Gastroesophageal sphincter (tissue), 4 donors: Measurements from ENCODE around the gene BMAL1. TPM values are rescaled to one million over a fixed set of nuclear protein-coding genes. Genes with fewer than 3 reads are reported as not detected.

ENCODE experiments used
- ATAC-seq: fragments of 150-250 bp; one replicate; pipeline ENCODE4 v1.9.1; 2016; ENCODE audit warnings: mild to moderate bottlenecking, moderate library complexity
- H3K27ac ChIP-seq, 4 donors: fragments of 200-600 bp; sonication (generic) in 3 of 4; 1 replicate in 3 of 4; 2 replicates in 1 of 4; pipeline ENCODE4 v1.5.1; 2016 to 2019
- H3K27me3 ChIP-seq: fragments of 200-600 bp; sonication (generic); one replicate; pipeline ENCODE4 v1.5.1; 2019
- H3K36me3 ChIP-seq, 2 donors: fragments of 200-600 bp; sonication (generic); one replicate each; pipeline ENCODE4 v1.5.1; 2019; ENCODE audit warnings: control low read depth in 1 of 2
- H3K4me1 ChIP-seq, 3 donors: fragments of 200-600 bp; sonication (generic); 1 replicate in 2 of 3; 2 replicates in 1 of 3; pipeline ENCODE4 v1.5.1; 2016 to 2019; ENCODE audit warnings: control low read depth in 2 of 3
- H3K4me3 ChIP-seq, 2 donors: fragments of 200-600 bp; sonication (generic); one replicate each; pipeline ENCODE4 v1.5.1; 2019; ENCODE audit warnings: mild to moderate bottlenecking in 1 of 2, moderate library complexity in 1 of 2
- H3K9me3 ChIP-seq, 3 donors: fragments of 200-600 bp; sonication (generic); one replicate each; pipeline ENCODE4 v1.5.1; 2017 to 2019; ENCODE audit warnings: control low read depth in 2 of 3
- EP300 ChIP-seq: sonication (generic); formaldehyde crosslinking; IDR thresholded peaks from one replicate; pipeline ENCODE4 v1.6.1; 2017; ENCODE audit warnings: antibody characterized with exemption, mild to moderate bottlenecking
- POLR2A ChIP-seq, 2 donors: fragments of 450-650 bp; IDR thresholded peaks; one replicate each; pipeline ENCODE4 v1.6.1; 2017; ENCODE audit warnings: antibody characterized with exemption in 2 of 2, mild to moderate bottlenecking in 2 of 2, moderate library complexity in 1 of 2
- POLR2AphosphoS5 ChIP-seq: sonication (generic); formaldehyde crosslinking; IDR thresholded peaks from one replicate; pipeline ENCODE4 v1.6.1; 2017; ENCODE audit warnings: antibody characterized with exemption
- WGBS, 2 donors: methylation state at CpG; one replicate each; pipeline ENCODE4 v1.1.5; 2018; ENCODE audit warnings: low coverage in 1 of 2; 5-methylcytosine and 5-hydroxymethylcytosine counted together
- total RNA-seq, 4 donors: library from RNA; depleted of rRNA; stranded (reverse); fragments of >200 nt; gene quantifications; one replicate each; pipeline ENCODE4 v1.1.0, GENCODE V29; 2016
- TF ChIP-seq, protein P1 (sequence below), 4 experiments: fragments of 200-600 bp in 2 of 4; fragments of 450-650 bp in 2 of 4; sonication (generic) in 1 of 4; IDR thresholded peaks; one replicate each; pipeline ENCODE4 v1.5.1; 2017 to 2019; ENCODE audit warnings: antibody characterized with exemption in 4 of 4, mild to moderate bottlenecking in 2 of 4, moderate library complexity in 2 of 4

BMAL1 gene
- total RNA-seq, 4 donors from 2014 or later: 32.2 to 38.4 (median 36.0) TPM

DNA sequence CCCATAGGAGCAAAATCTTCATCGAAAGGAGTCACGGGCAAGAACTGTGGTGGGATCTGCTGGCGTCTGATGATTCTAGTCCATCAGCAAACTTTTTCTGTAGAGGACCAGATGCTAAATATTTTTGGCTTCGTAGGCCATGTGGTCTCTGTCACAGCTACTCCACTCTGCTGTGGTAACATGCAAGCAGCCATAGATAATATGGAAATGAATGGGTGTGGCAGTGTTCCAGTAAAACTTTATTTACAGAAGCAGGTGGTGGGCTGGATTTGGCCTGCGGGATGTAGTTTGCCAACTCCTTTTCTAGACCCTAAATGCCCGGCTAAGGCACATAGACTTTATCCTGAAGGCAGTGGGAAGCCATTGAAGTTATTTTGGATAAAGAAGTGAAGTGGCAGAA is 32.9 kb downstream of the BMAL1 start:
- Histone ChIP-seq H3K4me1 (peaks cover 0 to 47% (median 19%) of the 10 kb centered on the region in 3 donors), H3K36me3 (peaks cover 0 to 17% of the 10 kb centered on the region in 2 donors)

DNA sequence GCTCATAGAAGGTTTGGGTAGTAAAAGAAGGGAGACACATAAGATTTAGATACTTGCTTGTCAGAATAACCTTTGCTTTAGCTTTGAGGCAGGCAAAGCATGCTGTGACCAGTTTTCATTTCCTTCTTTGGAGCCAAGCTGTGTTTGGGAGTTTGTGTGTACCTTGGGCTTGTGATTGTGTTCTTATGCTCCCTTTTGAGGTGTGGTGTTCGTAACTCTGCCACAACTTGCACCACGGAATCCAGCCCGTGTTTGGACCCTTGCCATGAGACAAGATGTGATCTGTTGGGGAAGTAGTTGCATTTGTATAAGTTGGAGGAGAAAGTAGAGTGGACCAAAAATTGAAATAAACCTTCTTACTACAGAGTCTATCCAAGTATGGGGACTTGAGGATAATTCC is 34.0 kb downstream of the BMAL1 start:
- TF ChIP-seq EP300: no peak
- TF ChIP-seq POLR2AphosphoS5: no peak
- TF ChIP-seq, protein P1, sequence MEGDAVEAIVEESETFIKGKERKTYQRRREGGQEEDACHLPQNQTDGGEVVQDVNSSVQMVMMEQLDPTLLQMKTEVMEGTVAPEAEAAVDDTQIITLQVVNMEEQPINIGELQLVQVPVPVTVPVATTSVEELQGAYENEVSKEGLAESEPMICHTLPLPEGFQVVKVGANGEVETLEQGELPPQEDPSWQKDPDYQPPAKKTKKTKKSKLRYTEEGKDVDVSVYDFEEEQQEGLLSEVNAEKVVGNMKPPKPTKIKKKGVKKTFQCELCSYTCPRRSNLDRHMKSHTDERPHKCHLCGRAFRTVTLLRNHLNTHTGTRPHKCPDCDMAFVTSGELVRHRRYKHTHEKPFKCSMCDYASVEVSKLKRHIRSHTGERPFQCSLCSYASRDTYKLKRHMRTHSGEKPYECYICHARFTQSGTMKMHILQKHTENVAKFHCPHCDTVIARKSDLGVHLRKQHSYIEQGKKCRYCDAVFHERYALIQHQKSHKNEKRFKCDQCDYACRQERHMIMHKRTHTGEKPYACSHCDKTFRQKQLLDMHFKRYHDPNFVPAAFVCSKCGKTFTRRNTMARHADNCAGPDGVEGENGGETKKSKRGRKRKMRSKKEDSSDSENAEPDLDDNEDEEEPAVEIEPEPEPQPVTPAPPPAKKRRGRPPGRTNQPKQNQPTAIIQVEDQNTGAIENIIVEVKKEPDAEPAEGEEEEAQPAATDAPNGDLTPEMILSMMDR (IDR thresholded peaks at IDR 0.05): no peak
- TF ChIP-seq POLR2A (IDR thresholded peaks at IDR 0.05): no peak
- no peaks in the 10 kb centered on the region for H3K27me3 ChIP-seq
- H3K4me3 ChIP-seq: no peak overlapping the region
- peaks cover 0 to 47% (median 18%) of the 10 kb centered on the region in 3 donors for H3K4me1 ChIP-seq
- 90% methylated on average over 2 of the region's 3 CpGs; no CpG with 5 or more reads in 1 of the 2 donors for WGBS, 2 donors
- ATAC-seq: no peak
- H3K27ac ChIP-seq: no peak overlapping the region
- H3K36me3 ChIP-seq: peaks cover 0 to 17% of the 10 kb centered on the region in 2 donors
- H3K9me3 ChIP-seq: no peaks in the 10 kb centered on the region

More for the DNA sequence above, 32.9 kb downstream of the BMAL1 start:
- TF ChIP-seq POLR2A (IDR thresholded peaks at IDR 0.05): no peak
- H3K9me3 ChIP-seq: no peaks in the 10 kb centered on the region
- H3K4me3 ChIP-seq: no peak overlapping the region
- no peak overlapping the region for H3K27ac ChIP-seq
- ATAC-seq: no peak
- WGBS, 2 donors: 83 to 86% methylated on average over 4 to 6 of the region's 6 CpGs
- no peaks in the 10 kb centered on the region for H3K27me3 ChIP-seq

DNA sequence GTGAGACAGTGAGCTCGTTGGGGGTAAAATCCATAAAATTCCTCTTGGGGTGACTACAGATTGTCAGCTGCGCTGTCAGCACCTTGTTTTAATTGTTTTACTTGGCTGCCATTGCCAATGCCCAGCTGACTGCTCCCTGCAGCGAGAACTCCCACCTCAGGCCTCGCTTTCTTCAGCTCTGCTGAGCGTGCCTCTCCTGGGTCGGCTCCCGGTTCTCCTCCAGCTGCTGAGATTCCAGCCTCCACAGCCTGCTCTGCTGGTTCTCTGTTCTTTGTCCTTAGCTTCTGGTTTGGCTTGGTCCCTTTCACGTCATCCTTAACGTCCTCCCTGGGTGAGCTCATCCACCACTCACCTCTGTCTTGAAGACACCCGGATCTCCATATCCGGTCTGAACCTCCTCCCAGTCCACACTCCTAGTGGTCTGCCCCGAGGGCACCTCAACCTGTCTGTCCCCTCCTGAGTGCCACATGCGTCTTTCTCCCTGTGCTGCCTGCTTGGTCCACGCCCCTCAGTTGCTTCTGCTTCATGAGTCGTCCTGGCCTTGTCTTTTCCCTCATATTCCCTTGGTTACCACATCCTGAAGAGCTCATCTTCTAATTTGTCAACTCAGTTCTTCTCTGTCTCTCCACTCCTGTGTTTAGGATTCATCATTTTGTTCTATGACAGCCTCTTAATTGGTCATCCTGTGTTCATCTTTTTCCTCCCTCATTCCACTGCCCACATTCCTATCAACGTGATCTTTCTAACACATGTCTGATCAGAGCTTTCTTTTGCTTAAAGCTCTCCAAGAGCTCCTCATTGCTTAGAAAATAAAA is 35.6 kb downstream of the BMAL1 start:
- WGBS, 2 donors: 61 to 82% methylated on average over 3 to 16 of the region's 16 CpGs
- H3K4me1 ChIP-seq: peaks cover 0 to 52% (median 22%) of the 10 kb centered on the region in 3 donors

DNA sequence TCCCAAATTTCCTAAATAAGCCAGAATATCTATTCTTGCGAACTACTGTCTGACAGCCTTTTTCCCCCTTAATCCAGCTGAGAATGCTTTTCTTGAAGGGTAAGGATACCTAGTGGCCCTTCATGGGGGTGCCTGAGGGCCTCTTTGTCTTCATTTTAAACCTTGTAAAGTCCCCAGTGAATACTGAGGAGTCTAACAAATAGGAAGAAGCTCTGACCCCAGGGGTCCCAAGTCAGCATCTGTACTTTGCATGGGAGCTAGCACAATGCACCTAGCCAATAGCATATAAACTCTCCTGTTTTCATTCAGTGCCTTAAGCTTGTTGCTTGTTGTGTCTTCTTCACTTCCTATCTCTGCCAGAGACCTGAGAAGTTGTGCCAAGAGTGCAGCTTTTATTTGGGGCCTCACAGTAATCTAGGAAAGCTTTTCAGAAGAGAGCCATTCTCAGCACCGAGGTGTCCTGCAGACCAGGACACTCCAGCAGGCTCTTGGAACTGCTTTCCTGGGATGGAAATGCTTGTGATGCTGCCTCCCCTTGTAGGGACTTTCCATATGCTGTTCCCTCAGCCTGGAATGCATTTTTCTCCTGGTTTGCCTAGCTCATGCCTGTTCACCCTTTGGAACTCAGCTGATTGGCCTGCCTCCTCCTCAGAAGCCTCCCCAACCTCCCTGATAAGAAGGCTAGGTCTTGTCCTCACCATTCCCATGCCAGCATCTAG is 37.2 kb downstream of the BMAL1 start:
- H3K27ac ChIP-seq: peak overlapping the region in 1 of 4 donors; percentile 22

More for the DNA sequence above, 35.6 kb downstream of the BMAL1 start:
- Histone ChIP-seq H3K9me3 (no peaks in the 10 kb centered on the region), H3K27me3 (no peaks in the 10 kb centered on the region), H3K36me3 (peaks cover 0 to 17% of the 10 kb centered on the region in 2 donors), H3K27ac (no peak overlapping the region), H3K4me3 (no peak overlapping the region)
- no peak for ATAC-seq
- no peak for TF ChIP-seq POLR2A (IDR thresholded peaks at IDR 0.05)
- TF ChIP-seq EP300: no peak
- TF ChIP-seq POLR2AphosphoS5: no peak
- TF ChIP-seq, protein P1 (IDR thresholded peaks at IDR 0.05): no peak

More for the DNA sequence above, 37.2 kb downstream of the BMAL1 start:
- no peaks in the 10 kb centered on the region for H3K9me3 ChIP-seq
- ATAC-seq: no peak
- WGBS, 2 donors: 67 to 90% methylated on average over 1 to 2 of the region's 2 CpGs
- peaks cover 0 to 66% (median 22%) of the 10 kb centered on the region in 3 donors for H3K4me1 ChIP-seq
- TF ChIP-seq, protein P1 (IDR thresholded peaks at IDR 0.05): no peak
- TF ChIP-seq POLR2AphosphoS5 (no peak), POLR2A (IDR thresholded peaks at IDR 0.05) (no peak), EP300 (no peak)
- H3K36me3 ChIP-seq: peaks cover 0 to 15% of the 10 kb centered on the region in 2 donors
- H3K27me3 ChIP-seq: no peaks in the 10 kb centered on the region
- H3K4me3 ChIP-seq: no peak overlapping the region
